GM12892 (cell line): ENCODE results near the gene MEOX1.

Experiments used
- POLR2A ChIP-seq: IDR thresholded peaks from 2 replicates; pipeline ENCODE4 v1.6.1; 2011; ENCODE audit warnings: low read depth, low read length, control low read depth
- POLR2AphosphoS5 ChIP-seq: IDR thresholded peaks from 2 replicates; pipeline ENCODE4 v1.6.1; 2011; ENCODE audit warnings: low read depth, low read length, control low read depth

- no peak for TF ChIP-seq POLR2AphosphoS5
- no peak for TF ChIP-seq POLR2A
Measured at GRCh38 chr17:43618276-43618675, 43.4 kb downstream of the MEOX1 start.
